Medulla oblongata (tissue), 1 donor: ENCODE data around the gene ACSS3.
"Not testable (repeated sequence)": the region's sequence is repeated elsewhere in the genome, so short reads cannot be mapped to it uniquely, and the experiment has no call there.

ENCODE experiments used
- DNase-seq: peaks from one replicate; pipeline ENCODE4 v3.0.0-alpha.2; 2015; ENCODE audit errors: extremely low spot score

Gene ACSS3

DNA sequence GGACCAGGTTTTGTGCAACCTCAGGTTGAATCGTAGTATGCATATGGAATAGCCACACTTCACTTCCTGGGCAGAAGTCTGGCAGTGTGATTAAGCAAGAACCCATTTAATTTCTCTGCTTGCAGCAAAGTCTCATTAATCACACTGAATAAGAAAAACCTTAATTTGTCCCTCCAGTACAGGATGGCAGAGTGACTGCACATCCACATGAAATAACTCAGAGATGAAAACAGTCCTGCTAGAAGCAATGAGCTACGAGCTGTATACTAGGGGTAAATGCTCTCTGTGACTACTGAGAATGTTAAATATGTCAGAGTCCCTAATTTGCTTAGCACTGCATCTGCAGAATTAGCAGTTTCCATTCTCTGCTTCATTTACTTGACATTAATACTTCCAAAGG lies 88.9 kb downstream of the ACSS3 start:
- no peak for DNase-seq

GRCh38 chr12:81167694-81168093 lies 89.8 kb downstream of the ACSS3 start:
- no peak for DNase-seq

DNA sequence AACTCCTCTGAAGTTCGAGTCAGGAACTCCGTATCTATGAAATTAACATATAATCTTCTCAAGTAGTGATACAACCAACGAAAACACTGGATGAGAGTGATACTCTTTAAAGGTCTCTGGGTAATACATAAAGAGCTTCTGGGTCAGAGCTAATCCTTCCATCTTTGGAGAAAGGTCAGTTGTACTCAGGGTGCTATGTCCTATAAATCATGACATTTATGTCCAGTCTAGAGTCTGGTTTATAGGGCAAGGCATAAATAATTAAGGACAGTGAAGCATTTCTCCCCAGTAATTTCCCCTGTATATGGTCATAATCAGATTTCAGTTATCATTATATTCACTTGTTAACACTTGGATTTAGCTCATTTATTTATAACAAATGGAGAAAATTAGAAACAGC lies 90.6 kb downstream of the ACSS3 start:
- no peak for DNase-seq

GRCh38 chr12:81170072-81170471 lies 92.2 kb downstream of the ACSS3 start:
- DNase-seq, result no peak

GRCh38 chr12:81172851-81173250 lies 95.0 kb downstream of the ACSS3 start:
- no peak for DNase-seq

GRCh38 chr12:81174664-81175063 lies 96.8 kb downstream of the ACSS3 start:
- no peak for DNase-seq

GRCh38 chr12:81176796-81177195 lies 98.9 kb downstream of the ACSS3 start:
- DNase-seq, result no peak

DNA sequence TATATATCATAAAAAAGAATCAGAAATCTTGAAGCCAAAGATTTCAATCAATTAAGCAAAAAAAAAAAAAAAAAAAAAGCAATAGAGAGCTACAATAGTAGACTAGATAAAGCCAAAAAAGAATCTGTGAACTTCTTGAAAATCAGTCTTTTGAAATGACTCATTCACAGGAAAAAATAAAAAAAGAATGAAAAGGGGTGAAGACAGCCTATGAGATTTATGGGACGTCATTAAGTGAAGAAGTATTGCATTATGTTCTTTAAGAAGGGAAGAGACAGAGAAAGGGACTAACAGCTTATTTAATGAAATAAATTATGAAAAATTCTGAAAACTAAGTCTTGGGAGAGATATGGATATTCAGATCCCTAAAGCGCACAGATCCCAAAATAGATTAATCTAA lies 103.8 kb downstream of the ACSS3 start:
- DNase-seq, result no peak

- DNase-seq, result no peak
These were observed 109.8 kb downstream of the ACSS3 start for GRCh38 chr12:81187686-81188085.

- no peak for DNase-seq
These were observed 118.7 kb downstream of the ACSS3 start for GRCh38 chr12:81196595-81196994.

GRCh38 chr12:81200561-81200960 lies 122.7 kb downstream of the ACSS3 start:
- not testable (repeated sequence) for DNase-seq

DNA sequence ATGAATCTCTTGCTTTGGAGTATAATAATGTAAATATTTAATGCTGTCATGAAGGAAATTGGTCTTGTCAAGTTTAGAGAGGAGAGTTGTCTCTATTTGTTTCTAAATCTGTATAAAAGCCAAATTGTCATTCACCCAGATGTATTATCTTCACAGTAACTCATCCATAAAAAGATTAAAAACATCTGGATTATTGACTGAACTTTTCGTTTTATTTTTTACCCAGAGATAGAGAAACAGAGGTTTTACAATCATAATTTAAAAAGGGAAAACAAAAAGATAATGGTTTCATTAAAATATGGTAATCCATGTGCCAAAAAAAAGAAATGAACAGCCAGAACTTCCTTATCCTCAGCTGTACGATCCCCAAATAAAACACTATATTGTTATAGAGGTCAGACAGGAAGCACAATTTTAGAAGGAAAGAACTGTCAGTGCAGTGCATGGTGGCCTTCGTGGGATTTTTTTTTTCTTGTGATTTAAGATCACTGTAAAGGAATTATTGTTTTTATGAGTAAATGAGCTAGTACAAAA lies 125.9 kb downstream of the ACSS3 start:
- DNase-seq, result no peak

- DNase-seq, result no peak
These were observed 127.5 kb downstream of the ACSS3 start for GRCh38 chr12:81205416-81205815.

DNA sequence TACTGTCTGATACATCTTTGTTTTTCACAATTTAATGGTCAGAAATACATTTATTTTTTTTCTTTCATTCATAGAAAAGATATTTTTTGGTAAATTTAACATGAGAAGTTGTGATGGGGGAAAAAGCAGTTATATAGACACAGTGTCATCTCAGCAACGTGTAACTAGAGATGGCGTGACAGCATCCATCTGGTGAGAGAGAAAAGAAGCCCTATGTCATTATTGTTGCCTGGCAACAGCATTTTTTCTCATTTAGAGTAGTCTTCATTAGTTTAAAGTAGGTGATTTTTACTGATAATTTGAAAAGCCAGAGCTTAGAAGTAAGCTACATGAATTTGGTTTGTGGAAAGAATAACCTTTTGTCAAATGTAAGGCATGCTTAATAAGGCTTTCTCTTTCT lies 128.6 kb downstream of the ACSS3 start:
- DNase-seq, result no peak

DNA sequence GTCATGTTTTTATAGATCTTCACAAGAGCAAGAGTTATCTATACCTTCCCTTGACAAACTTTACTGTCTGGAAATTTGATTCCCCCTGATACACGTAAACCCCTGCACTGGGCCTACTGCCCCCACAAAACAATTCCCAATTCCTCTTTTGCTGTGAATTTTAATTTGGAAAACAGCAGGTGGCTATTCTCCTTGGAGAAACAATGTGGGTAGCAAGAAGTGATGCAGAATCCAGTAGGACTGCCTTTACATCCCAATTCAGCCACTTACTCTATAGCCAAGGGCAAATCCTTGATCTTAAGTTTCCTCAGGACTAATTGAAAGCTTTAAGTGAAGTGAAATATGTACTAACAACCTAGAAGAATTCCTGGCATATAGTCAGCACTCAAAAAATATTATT lies 129.3 kb downstream of the ACSS3 start:
- no peak for DNase-seq

GRCh38 chr12:81207664-81208063 lies 129.8 kb downstream of the ACSS3 start:
- DNase-seq, result no peak

DNA sequence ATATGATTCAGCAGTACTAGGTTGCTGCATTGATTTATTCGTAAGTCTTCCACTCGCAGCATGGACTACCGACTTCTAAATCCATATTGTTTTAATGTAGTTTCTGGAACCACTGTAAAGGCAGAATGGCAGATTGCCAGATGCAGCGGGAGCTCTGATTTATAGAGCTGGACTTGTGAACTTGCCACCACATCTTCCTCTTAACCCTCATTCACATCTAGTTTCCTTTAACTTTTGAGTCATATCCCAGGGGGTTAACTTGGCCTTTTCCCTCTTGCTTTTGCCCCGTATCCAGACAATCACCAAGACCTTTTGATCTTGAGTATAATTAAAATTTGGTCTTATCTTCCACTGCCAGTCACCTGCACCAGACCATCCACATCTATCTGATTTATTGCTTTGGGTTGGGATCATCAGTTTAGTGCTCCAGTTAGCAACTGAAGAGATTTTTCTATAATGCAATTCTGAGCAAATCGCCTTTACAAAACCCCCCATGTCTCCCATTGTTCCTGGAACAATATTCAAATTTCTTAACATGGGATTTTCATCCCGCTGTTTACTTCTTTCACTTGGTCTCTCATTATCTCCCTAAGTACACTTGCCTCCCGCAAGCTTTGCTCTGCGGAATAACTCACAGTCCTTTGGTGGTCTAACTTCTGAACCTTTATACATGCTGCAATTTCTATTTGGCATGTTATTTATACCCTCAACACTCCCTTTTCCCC lies 130.5 kb downstream of the ACSS3 start:
- DNase-seq, result no peak

- no peak for DNase-seq
These were observed 131.1 kb downstream of the ACSS3 start for GRCh38 chr12:81209012-81209411.

DNA sequence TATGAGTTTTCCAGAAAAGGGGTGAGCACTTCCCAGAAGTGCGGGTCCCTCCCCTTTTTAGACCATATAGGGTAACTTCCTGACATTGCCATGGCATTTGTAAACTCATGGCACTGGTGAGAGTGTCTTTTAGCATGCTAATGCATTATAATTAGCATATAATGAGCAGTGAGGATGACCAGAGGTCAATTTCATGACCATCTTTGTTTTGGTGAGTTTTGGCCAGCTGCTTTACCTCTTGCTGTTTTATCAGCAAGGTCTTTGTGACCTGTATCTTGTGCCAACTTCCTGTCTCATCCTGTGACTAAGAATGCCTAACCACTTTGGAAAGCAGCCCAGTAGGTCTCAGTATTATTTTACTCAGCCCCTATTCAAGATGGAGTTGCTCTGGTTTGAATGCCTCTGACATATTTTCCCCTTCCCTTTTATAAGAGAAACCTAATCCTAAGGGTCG lies 131.9 kb downstream of the ACSS3 start:
- not testable (repeated sequence) for DNase-seq

- no peak for DNase-seq
These were observed 133.4 kb downstream of the ACSS3 start for GRCh38 chr12:81211306-81211705.

DNA sequence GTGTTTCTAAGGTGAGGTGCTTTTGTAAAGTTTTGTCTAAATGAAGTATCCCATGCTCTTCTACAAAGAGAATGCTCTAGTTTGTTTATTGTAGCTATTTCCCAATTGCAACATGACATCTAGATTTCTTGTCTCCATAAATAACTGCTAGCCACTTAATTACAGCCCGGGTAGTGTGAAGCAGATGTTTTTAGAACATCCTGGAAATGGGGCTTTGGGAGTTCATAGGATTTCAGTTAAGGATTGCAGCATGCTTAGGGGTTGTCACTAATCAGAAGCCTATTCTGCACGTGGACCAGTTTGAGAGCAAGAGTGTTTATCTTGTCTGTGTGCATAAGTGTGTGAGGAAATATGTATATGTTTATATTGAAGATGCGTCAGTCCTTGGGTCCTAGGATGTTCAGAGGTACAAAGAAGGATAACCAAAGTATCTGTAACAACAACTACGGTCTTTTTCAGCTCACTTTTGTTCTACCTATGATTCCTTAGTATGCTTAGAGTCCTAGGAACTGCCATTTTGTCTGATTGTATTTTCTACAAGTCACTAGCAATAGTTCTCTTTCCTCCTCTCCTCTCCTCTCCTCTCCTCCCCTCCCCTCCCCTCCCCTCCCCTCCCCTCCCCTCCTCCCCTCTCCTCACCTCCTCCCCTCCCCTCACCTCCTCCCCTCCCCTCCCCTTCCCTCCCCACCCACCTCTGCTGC lies 135.3 kb downstream of the ACSS3 start:
- no peak for DNase-seq

- no peak for DNase-seq
These were observed 138.9 kb downstream of the ACSS3 start for GRCh38 chr12:81216739-81217138.

- no peak for DNase-seq
These were observed 143.8 kb downstream of the ACSS3 start for GRCh38 chr12:81221681-81222080.
